Activated CD8-positive, alpha-beta memory T cell treated with anti-CD3 and anti-CD28 coated beads, Interleukin-2, amount 50 U/mL, for 24 hours (primary cell): ENCODE measurements around the gene PTH2.
A peak's percentile ranks its signal among the peaks of the same experiment; 100 is the strongest.
"Not testable (repeated sequence)": the region's sequence is repeated elsewhere in the genome, so short reads cannot be mapped to it uniquely, and the experiment has no call there.

ENCODE experiments used
- DNase-seq: peaks from one replicate; pipeline ENCODE4 v3.0.0-alpha.2; 2020; ENCODE audit errors: extremely low read depth

The PTH2 gene, protein sequence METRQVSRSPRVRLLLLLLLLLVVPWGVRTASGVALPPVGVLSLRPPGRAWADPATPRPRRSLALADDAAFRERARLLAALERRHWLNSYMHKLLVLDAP

DNA sequence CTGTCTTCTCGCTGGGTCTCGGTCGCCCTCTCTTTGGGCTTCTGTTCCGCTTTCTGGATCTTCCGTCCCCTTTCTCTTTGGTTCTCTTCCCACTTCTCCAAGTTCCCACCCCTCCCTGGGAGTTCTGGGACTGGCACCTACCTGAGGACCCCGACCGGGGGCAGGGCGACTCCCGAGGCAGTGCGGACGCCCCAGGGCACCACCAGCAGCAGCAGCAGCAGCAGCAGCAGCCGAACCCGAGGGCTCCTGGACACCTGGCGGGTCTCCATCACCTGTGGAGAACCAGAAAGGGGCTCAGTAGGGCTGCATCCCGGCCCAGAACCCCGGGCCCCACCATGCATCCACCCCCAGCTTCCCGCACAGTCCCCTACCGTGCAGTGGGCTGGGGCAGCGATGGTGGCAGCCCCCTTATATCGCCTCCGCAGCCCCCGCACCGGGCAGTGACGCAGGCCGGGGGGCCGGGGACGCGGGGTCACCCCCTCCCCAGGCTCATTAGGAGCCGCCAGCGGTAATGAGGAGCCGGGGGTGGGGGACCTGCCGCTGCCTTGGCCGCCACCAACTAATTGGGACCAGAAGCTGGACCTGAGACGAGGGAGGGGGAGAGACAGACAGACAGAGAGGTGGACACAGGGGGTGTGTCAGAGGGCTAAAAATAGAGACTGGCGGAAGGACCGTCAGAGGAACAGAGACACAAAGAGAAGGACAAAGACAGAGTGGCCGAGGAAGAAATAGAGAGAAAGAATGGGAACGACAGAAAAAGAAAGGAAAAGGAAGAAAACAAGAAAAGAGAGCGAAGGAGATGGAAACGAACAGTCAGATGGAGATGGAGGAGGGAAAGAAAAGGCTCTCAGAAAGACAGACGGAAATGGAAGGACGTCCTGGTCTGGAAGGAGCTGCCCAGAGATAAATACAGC is at the start of gene PTH2:
PTH2 (minus strand) TSS at position 371 of the 914 bp plus-strand sequence; CDS start at position 269, 102 bp downstream.
- no peak for DNase-seq

DNA sequence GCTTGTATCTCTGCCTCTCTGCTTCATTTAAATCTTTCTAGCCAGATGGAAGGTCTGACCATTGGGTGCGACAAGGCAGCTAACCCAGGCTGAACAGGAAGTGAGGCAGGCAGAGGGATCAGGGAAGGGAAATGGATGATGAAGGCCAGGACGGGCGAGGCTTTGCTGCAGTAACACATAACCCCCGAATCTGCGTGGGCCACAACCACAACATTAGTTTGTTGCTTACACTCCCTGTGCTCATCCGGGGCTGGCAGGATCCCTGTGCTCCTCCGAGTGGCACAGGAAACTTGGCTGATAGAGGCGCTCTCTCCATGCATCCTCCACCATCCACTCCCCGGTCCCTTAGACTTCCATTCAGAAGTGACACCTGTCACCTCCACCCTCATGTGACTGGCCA is 49.7 kb upstream of the PTH2 start:
- no peak for DNase-seq

DNA sequence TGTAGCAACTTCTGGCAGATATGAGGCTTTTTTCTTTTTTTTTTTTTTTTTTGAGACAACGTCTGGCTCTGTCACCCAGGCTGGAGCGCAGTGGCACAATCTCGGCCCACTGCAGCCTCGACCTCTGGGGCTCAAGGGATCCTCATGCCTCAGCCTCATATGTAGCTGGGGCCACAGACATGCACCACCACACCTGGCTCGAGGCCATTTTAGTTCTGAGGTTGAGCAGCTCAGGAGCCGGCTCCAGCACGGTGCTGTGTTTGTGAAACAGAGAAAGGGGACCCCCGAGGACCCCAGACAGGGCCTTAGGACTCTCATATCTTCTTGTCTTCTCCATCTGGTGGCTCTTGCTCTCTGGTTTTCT is 47.4 kb upstream of the PTH2 start:
- DNase-seq = no peak

DNA sequence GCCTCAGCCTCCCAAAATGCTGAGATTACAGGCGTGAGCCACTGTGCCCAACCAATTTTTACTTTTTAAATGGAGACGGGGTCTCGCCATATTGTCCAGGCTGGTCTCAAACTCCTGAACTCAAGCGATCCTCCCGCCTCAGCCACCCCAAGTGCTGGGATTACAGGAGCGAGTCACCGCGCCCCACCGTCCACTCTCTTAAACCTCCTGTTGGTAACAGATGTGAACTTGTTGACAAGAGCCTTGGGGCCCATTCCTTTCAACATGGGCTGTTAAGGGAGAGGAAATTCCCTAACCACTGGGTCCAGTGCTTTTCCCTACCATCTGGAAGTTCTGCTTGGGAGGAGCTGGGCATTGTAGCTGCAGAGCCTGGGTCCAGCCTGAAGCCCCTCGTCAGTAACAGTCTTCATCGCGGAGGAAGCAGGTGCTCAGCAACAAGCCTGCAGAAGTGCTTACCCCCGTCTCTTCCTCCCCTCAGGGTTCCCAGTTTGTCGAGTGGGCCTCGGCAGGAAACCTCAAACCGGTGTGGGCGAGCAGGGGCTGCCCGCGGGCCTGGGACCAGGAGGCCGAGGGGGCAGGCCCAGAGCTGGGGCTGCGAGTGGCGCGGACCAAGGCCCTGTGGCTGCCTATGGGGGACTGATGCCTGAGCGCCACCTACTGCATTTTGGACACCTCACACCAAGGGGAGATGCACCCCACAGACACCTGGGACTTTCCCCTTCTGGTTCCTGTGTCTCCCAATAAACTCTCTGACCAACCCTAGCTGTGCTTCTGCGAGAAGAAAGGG is 46.8 kb upstream of the PTH2 start:
- DNase-seq = no peak

DNA sequence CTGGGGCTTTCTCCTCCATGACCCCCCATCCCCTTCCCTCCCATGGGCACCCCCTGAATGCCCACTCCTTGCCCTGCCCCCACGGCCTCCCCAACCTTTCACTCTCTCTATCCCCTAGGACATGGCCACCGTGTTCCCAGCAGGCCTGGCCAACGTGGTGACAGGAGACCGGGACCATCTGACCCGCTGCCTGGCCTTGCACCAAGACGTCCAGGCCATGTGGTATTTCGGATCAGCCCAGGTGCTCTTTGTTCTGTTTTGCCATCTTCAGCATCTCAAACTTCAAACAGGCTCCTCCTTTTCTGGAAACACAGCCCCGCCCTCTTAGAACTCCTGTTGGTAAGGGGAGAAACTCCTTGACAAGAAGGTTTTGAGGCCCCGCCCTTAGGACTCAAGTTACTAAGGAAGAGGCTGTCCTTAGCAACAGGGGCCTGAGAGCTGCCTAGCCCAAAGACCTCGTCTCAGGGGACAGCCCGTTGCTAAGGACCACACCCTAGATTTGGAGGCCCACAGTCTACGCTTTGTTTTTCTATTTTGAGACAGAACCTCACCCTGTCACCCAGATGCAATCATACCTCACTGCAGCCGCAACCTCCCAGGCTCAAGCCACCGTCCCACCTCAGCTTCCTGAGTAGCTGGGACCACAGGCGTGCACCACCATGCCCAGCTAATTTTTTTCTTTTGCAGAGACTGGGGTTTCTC is 45.7 kb upstream of the PTH2 start:
- DNase-seq = no peak

DNA sequence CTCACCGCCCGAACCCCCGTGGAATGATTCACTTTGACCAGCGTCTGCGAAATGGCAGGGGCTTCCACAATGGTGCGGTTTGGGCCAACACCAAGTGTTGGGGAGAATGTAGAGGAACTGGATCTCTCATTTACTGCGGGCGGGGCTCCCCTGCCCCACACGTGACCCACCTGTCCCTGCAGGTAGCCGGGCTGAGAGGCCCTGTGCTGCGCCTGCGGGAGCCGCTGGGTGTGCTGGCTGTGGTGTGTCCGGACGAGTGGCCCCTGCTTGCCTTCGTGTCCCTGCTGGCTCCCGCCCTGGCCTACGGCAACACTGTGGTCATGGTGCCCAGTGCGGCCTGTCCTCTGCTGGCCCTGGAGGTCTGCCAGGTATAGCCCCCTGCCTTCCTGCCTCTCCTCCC is 45.0 kb upstream of the PTH2 start:
- no peak for DNase-seq

DNA sequence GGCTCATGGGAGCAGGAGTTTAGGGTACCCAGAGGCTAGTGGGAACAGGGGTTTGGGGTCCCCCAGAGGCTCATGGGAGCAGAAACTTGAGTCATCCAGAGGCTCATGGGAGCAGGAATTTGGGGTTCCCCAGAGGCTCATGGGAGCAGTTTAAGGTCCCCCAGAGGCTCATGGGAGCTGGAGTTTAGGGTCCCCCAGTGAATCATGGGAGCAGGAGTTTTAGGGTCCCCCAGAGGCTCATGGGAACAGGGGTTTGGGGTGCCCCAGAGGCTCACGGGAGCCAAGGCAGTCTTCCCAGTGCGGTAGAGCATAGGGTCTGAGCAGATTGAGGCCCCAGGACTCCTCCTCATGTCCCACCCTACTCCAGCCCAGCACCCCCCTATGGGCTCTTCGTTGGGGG is 42.1 kb upstream of the PTH2 start:
- no peak for DNase-seq

DNA sequence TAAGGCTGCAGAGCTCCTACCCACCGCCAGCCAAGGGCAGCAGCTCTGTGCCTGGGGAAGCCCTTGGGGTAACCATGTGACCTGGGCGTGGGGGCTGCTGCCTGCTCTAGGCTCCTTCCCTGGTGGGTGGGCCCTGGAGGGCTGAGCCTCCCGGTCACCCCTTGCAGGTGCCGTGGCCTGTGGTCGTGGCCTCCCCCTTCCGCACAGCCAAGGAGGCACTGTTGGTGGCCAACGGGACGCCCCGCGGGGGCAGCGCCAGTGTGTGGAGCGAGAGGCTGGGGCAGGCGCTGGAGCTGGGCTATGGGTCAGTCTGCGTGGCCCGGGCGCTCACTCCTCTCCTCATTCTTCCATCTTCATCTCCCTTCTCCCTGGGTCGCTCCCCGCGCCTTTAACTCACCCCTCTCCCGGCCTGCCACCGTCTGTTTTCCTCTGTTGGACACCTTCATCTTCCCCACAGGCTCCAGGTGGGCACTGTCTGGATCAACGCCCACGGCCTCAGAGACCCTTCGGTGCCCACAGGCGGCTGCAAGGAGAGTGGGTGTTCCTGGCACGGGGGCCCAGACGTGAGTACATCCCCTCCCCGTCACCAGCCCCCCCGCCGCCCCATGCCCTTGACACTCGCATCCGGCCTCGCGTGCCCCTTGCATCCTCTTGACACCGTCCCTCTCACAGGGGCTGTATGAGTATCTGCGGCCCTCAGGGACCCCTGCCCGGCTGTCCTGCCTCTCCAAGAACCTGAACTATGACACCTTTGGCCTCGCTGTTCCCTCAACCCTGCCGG is 40.9 kb upstream of the PTH2 start:
- DNase-seq = no peak

DNA sequence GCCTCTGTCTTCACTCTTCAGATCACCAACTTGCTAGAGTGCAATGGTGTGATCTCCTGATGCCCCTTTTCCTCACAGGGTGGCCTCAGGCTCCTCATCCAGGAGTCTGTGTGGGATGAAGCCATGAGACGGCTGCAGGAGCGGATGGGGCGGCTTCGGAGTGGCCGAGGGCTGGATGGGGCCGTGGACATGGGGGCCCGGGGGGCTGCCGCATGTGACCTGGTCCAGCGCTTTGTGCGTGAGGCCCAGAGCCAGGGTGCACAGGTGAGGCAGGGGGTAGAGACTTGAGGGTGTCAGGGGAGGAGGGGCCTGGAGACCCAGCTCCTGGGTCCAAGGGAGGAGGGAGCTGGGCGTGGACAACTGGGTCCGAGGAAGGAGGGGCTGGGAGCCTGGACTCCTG is 39.3 kb upstream of the PTH2 start:
- DNase-seq = no peak

DNA sequence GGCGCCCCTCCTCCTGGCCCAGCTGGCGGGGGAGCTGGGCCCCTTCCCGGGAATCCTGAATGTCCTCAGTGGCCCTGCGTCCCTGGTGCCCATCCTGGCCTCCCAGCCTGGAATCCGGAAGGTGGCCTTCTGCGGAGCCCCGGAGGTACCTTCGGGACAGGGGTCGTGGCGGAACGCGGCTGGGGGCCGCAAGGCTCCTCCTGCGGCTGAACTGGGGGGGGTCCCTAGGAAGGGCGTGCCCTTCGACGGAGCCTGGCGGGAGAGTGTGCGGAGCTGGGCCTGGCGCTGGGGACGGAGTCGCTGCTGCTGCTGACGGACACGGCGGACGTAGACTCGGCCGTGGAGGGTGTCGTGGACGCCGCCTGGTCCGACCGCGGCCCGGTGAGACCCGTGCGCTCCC is 38.4 kb upstream of the PTH2 start:
- DNase-seq = no peak

DNA sequence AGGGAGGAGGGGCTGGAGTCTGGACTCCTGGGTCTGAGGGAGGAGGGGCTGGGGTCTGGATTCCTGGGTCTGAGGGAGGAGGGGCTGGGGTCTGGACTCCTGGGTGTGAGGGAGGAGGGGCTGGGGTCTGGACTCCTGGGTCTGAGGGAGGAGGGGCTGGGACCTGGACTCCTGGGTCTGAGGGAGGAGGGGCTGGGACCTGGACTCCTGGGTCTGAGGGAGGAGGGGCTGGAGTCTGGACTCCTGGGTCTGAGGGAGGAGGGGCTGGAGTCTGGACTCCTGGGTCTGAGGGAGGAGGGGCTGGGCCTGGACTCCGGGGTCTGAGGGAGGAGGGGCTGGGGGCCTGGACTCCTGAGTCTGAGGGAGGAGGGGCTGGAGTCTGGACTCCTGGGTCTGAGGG is 37.9 kb upstream of the PTH2 start:
- not testable (repeated sequence) for DNase-seq

DNA sequence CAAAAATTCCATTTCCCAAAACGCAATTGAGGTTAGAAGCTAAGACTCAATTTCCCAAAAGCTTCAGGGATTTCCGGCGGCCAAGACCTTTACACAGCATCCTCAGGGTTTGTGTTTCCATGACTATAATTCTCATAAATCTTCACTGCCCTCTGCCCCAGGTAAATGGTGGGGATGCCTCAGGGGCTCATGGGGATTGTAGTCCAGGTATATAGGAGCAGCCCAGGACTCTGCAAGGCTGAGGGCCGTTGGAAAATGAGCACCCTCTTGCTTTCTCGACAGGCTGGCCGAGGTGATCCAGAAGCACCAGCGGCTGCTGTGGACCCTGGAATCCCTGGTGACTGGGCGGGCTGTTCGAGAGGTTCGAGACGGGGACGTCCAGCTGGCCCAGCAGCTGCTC is 36.1 kb upstream of the PTH2 start:
- no peak for DNase-seq

DNA sequence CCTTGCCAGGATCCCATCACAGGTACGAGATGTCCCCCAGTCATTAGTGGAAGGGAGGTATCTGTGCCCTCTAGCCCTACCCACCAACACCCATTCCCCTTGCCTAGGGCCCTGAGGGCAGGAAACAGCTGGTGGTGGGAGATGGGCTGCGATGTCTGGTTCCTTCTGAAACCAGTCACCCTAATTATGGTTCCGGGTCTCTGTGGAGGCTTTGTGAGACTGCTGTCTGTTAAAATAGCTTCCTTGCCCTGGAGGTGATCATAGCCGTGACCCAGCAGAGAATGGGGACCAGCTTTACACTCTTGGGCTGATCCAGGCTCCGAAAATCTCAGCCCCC is 35.3 kb upstream of the PTH2 start:
- DNase-seq = no peak

DNA sequence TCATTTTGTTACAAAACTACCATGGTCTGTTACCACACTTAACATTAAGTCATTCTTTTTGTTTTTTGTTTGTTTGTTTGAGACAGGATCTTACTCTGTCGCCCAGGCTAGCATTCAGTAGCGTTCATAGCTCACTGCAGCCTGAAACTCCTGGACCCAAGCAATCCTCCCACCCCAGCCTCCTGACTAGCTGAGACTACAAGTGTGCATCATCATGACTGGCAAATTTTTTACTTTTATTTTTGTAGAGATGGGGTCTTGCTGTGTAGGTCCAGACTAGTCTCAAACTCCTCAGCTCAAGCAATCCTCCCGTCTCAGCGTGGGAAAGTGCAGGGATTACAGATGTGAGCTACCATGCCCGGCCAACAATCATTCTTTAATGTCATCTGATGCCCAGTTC is 33.1 kb upstream of the PTH2 start:
- no peak for DNase-seq

DNA sequence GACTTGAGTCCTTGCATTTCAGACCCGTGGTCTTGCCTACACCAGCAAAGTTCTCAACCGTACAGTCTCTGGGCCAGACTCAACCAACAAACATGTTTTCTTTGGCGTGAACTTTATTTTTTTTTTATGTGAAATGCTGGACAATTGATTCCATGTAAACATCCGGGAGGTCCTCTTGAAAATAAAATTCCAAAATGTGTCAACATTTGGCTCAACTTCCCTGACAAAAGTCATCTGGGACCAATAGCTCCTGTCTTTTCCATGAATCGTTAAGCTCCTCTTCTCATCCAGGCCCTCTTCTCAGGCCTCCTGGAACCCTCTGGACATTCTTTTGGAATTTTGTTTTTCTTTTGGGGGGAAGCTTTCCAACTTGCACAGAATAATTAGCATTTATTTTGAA is 32.5 kb upstream of the PTH2 start:
- no peak for DNase-seq

DNA sequence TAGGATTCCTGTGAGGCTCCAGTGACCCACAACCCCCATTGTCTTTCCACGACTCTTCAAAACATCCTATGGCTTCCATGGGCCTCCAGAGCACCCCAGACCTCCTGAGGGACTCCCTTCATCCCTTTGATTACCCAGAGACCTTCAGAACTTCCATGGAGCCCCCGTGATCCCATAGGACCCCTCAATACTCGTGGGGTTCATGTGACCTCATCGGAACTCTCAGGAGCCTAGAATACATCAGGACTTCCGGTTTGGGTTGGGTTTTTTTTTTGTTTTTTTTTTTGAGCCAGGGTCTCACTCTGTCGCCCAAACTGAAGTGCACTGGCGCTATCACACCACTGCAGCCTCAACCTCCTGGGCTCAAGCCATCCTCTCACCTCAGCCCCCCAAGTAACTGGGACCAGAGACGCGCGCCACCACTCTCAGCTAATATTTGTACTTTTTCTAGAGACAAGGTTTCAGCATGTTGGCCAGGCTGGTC is 30.6 kb upstream of the PTH2 start:
- no peak for DNase-seq

DNA sequence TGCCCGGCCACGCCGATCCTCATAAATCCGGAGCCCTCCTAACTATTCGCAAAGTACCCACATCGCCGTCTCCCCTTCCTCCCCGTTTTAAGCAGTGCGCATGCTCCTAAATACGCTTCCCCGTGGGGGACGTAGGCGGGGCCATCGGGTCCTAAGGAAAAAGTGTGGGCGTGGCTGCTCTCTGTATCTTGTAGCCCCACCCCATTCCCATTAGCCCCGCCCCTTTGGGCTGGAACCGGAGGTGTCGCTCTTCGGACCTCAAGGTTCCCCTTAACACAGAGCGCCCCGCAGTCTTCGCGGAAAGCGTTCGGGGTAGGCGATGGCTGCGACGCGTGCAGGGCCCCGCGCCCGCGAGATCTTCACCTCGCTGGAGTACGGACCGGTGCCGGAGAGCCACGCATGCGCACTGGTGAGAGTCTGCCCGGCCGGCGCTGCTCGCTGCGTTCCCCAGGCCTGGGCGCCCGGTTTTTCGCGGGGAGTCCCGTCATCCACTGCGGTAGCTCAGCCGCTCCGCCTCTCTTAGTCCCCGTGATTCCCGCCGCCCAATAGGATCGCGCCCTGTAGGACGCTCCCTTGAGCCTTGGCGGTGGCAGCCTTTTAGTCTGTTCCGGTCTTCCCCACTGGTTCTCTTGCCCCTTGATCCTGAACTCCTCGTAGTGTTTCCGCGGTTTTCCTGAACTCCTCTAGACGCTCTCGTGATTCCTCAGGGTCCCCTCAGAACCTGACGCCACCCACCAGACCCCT is 29.9 kb upstream of the PTH2 start, which contains the start of gene ALDH16A1:
ALDH16A1 (plus strand) TSS at position 213 of the 744 bp plus-strand sequence; CDS start at position 320, 107 bp downstream.
- peak; percentile 93 for DNase-seq

DNA sequence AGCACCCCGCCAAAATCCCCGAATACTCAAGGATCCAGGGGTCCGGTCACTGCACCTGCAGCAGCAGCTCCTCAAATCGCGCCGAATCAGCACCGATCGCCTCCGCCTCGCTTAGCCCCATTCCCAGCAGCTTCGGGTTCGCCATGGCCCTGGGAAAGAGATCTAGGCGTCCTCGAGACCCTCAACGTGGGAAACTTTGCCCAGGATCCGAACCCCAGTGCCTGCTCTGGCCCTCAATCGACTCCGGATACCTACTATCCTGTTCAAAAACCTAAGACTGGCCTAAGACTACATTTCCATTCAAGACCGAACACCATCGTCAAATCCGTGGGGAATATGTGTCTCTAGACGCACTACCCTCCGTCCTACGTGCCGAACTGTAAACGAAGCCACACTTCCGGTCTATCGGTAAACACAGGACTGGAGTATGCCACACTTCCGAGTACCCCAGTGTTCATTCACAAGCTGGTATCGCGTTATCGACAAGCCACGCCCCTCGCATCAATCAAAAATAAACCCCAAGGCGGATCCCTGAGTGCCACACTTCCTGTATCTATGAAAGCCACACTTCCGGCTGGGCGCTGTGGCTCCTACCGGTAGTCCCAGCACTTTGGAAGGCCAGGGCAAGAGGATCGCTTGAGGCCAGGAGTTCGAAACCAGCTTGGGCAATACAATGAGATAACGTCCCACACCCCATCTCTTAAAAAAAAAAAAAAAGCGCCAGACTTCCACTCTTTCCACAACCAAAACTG is 28.4 kb upstream of the PTH2 start, which contains the start of gene PIH1D1:
PIH1D1 (minus strand) TSS at position 385 of the 752 bp plus-strand sequence; CDS start at position 145, 240 bp downstream.
- DNase-seq = peak; percentile 94

DNA sequence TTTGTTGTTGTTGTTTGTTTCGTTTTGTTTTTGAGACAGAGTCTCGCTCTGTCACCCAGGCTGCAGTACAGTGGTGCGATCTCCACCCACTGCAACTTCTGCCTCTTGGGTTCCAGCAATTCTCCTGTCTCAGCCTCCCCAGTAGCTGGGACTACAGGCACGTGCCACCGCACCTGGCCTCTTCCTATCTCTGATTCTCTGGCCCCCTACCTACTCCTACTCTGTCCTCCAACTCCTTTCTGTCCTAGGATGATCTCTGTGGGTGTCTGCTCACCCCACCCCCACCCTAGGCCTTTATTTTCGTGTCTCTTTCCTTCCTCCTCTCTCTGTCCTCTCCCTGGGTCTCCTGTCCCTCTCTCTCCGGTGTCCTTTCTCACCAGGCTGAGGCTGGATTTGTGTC is 27.2 kb upstream of the PTH2 start:
- no peak for DNase-seq

DNA sequence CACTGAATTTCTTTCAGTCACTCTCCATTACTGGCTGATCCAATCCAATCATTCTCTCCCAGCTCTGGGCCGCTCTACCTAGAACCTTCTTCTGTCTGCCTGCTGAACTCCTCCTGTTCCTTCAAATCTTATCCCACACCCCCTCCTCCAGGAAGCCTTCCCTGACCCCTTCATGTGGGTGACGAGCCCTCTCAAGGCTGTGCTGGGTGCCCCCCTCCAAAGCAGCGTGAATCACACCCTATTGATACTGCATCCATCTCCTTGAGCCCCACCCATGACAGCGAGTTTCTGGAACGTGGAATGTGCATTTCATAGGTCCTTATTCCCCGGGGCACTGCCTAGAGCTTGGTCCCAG is 25.2 kb upstream of the PTH2 start:
- no peak for DNase-seq
